ENCODE measurements around the gene CRIM1. TPM values are rescaled to one million over a fixed set of nuclear protein-coding genes. Genes with fewer than 3 reads are reported as not detected.

Gene CRIM1
- total and polyA plus RNA-seq, 2 experiments from 2014 or later, result 76.4 to 485 TPM

- Histone ChIP-seq H3K9me3 (ENCODE audit: low read depth) (no peaks in the 10 kb centered on the region), H3K27ac (peak overlapping the region; percentile 79), H3K4me1 (ENCODE audit: insufficient read depth) (peaks cover 77% of the 10 kb centered on the region), H3K4me2 (ENCODE audit: unreplicated experiment) (no peak overlapping the region), H3F3A (ENCODE audit: insufficient read depth) (peaks cover 98% of the 10 kb centered on the region), H3K79me2 (ENCODE audit: insufficient read depth) (peaks cover 93% of the 10 kb centered on the region), H3K27me3 (replicated peaks; ENCODE audit: insufficient read depth) (no peaks in the 10 kb centered on the region), H3K4me3 (no peak overlapping the region), H2AFZ (no peak overlapping the region), H3K9ac (no peak overlapping the region), H3K9me2 (ENCODE audit: insufficient read depth) (no peaks in the 10 kb centered on the region), H3K36me3 (ENCODE audit: low read depth) (peaks cover 94% of the 10 kb centered on the region), H4K20me1 (ENCODE audit: insufficient read depth) (no peaks in the 10 kb centered on the region)
- TF ChIP-seq EZH2phosphoT487 (IDR thresholded peaks at IDR 0.05; ENCODE audit: insufficient read depth, low read depth), result no peak
- no peak for TF ChIP-seq EZH2 (IDR thresholded peaks at IDR 0.05; ENCODE audit: insufficient read depth, poor library complexity, severe bottlenecking)
- 98% methylated on average over 16 of the region's 16 CpGs for WGBS, 2 experiments (ENCODE audit: low coverage in 1 of 2, low lambda C conversion rate in 2 of 2, missing lambda C conversion rate in 2 of 2)
- in situ Hi-C loops (cut with MboI), result no loop called here
- no peak for DNase-seq
Observed at GRCh38 chr2:36479406-36479805, 123.8 kb downstream of the CRIM1 start.

DNA sequence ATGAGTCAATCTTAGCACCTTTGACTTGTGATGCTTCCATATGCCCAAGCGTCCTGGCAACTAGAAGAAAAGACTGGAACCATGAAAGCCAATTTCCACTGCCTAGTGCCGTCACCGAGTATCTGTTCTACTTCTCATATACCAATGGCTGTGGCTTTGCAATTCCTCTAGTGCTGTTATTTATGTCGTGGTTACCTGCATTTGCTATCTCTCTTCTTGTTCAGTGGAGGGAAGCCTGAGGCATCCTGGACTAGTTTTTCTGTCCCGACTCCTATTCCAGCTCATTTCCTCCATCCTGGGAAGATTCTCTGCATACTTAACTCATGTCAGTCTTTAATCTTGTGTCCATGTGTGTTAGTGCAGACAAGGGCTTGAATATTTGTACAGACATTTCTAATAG is 124.5 kb downstream of the CRIM1 start:
- Histone ChIP-seq H4K20me1 (ENCODE audit: insufficient read depth) (no peaks in the 10 kb centered on the region), H3K36me3 (ENCODE audit: low read depth) (peaks cover 94% of the 10 kb centered on the region), H3K9me3 (ENCODE audit: low read depth) (no peaks in the 10 kb centered on the region), H3K4me2 (ENCODE audit: unreplicated experiment) (no peak overlapping the region), H2AFZ (no peak overlapping the region), H3K4me3 (no peak overlapping the region), H3K4me1 (ENCODE audit: insufficient read depth) (peaks cover 83% of the 10 kb centered on the region), H3K27ac (peak overlapping the region; percentile 79), H3K27me3 (replicated peaks; ENCODE audit: insufficient read depth) (no peaks in the 10 kb centered on the region), H3K9ac (no peak overlapping the region), H3K9me2 (ENCODE audit: insufficient read depth) (no peaks in the 10 kb centered on the region), H3F3A (ENCODE audit: insufficient read depth) (peaks cover 98% of the 10 kb centered on the region), H3K79me2 (ENCODE audit: insufficient read depth) (peaks cover 93% of the 10 kb centered on the region)
- no peak for TF ChIP-seq EZH2phosphoT487 (IDR thresholded peaks at IDR 0.05; ENCODE audit: insufficient read depth, low read depth)
- TF ChIP-seq EZH2 (IDR thresholded peaks at IDR 0.05; ENCODE audit: insufficient read depth, poor library complexity, severe bottlenecking), result no peak
- WGBS, 2 experiments (ENCODE audit: low coverage in 1 of 2, low lambda C conversion rate in 2 of 2, missing lambda C conversion rate in 2 of 2), result 87 to 89% methylated on average over 5 of the region's 5 CpGs
- in situ Hi-C loops (cut with MboI), result no loop called here
- DNase-seq, result no peak

DNA sequence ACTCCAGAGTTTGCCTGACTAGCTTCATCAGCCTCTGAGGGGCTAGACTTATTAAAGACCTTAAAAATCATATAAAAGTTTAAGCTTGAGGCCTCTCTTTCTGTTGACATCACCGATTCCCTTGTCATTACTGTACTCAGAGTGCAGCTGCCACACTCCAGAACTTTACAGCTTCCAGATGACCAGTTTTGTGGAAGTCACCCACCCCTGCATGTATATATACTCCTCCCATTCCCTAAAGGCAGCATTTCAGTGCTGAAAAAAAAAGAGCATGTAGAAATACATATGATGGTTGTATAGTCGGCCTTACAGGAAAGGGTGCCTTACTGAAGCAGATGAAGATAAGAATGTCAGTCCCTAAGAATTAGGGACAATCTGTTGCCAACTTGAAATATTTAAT is 125.1 kb downstream of the CRIM1 start:
- WGBS, 2 experiments (ENCODE audit: low coverage in 1 of 2, low lambda C conversion rate in 2 of 2, missing lambda C conversion rate in 2 of 2), result 95 to 98% methylated on average over 2 of the region's 2 CpGs
- Histone ChIP-seq H4K20me1 (ENCODE audit: insufficient read depth) (no peaks in the 10 kb centered on the region), H3K4me2 (ENCODE audit: unreplicated experiment) (no peak overlapping the region), H3K4me3 (no peak overlapping the region), H3F3A (ENCODE audit: insufficient read depth) (peaks cover 98% of the 10 kb centered on the region), H3K9me2 (ENCODE audit: insufficient read depth) (no peaks in the 10 kb centered on the region), H3K27ac (peak overlapping the region; percentile 79), H3K27me3 (replicated peaks; ENCODE audit: insufficient read depth) (no peaks in the 10 kb centered on the region), H3K9ac (no peak overlapping the region), H3K4me1 (ENCODE audit: insufficient read depth) (peaks cover 89% of the 10 kb centered on the region), H3K79me2 (ENCODE audit: insufficient read depth) (peaks cover 87% of the 10 kb centered on the region), H2AFZ (no peak overlapping the region), H3K36me3 (ENCODE audit: low read depth) (peaks cover 89% of the 10 kb centered on the region), H3K9me3 (ENCODE audit: low read depth) (no peaks in the 10 kb centered on the region)
- no peak for DNase-seq
- TF ChIP-seq EZH2 (IDR thresholded peaks at IDR 0.05; ENCODE audit: insufficient read depth, poor library complexity, severe bottlenecking), result no peak
- in situ Hi-C loops (cut with MboI), result no loop called here

DNA sequence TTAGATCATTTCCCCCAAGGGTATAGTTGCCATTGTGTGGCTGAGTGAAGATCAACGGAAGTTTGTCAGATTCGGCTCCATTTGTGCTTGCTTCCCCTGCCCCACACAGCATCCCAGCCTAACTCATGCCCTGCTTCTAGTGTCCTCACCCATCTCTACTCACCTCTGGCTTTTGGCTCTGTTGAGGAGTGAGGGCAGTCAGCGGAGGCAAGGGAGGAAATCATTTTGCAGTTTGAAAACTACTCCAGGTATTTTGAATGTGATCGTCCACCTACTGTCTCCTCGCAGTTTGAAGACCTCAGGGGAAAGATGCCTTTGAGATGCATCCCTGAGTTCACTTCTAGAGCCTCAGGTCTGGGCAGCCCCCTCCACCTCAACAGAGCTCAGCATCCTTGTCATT is 126.1 kb downstream of the CRIM1 start:
- Histone ChIP-seq H3K4me3 (no peak overlapping the region), H2AFZ (no peak overlapping the region), H3K4me2 (ENCODE audit: unreplicated experiment) (no peak overlapping the region), H3F3A (ENCODE audit: insufficient read depth) (peaks cover 98% of the 10 kb centered on the region), H3K79me2 (ENCODE audit: insufficient read depth) (peaks cover 77% of the 10 kb centered on the region), H3K9me2 (ENCODE audit: insufficient read depth) (no peaks in the 10 kb centered on the region), H3K27me3 (replicated peaks; ENCODE audit: insufficient read depth) (no peaks in the 10 kb centered on the region), H3K4me1 (ENCODE audit: insufficient read depth) (peaks cover 95% of the 10 kb centered on the region), H3K27ac (peak overlapping the region; percentile 79), H3K36me3 (ENCODE audit: low read depth) (peaks cover 79% of the 10 kb centered on the region), H4K20me1 (ENCODE audit: insufficient read depth) (no peaks in the 10 kb centered on the region), H3K9me3 (ENCODE audit: low read depth) (no peaks in the 10 kb centered on the region), H3K9ac (no peak overlapping the region)
- in situ Hi-C loops (cut with MboI), result no loop called here
- TF ChIP-seq EZH2phosphoT487 (IDR thresholded peaks at IDR 0.05; ENCODE audit: insufficient read depth, low read depth) (no peak), EZH2 (IDR thresholded peaks at IDR 0.05; ENCODE audit: insufficient read depth, poor library complexity, severe bottlenecking) (no peak)
- no peak for DNase-seq
- WGBS, 2 experiments (ENCODE audit: low coverage in 1 of 2, low lambda C conversion rate in 2 of 2, missing lambda C conversion rate in 2 of 2), result 97 to 100% methylated on average over 5 of the region's 5 CpGs

Measured in GM23248 (cell line).